NCI-H524 (cell line): ENCODE results near the gene PPP1R8.

Source experiments
- DNase-seq, 2 experiments: peaks; one replicate each; lab custom pipeline; 2025; lab: John Stamatoyannopoulos, UW

The PPP1R8 gene

GRCh38 chr1:27872059-27872801 is 41.6 kb downstream of the PPP1R8 start, which contains the start of gene THEMIS2:
Gene THEMIS2 (plus strand): TSS chr1:27872544. CDS start chr1:27872572, 28 bp downstream.
- peak in 1 of 2 experiments; percentile 19 for DNase-seq

DNA sequence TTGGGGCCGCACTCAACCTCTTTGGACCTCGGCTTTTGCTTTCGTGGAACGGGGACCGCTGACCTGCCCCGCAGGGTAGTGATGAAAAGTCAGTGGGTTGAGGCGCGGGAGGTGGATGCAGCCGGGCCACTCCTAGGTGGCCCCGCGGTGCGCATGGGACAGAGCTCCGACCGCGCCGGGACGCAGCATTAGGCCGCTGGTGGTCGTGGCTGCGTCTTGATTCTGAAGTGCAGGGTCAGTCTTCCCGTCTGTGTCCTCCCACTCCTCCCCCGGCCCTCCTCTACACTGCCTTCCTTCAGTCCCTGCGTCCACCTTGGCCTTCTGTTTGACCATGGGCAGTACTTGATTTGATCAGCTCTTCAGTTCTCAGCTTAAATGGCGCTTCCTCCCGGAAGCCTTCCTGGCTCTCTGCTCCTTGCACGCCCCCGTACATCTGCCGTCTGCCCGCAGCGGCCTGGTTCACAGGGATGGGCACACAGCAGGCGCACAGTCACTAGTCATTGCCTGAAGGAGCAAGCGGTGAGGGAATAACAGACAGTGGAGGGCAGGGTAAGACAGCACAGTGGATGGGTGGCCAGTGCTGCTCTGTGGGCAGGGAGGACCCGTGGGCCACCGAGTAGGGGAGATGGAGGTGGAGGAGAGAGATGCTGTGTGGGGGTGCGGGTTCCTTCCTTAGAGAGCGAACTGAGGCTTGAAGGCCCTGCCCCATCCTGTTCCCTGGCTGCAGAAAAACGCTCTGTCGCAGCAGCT is 42.4 kb downstream of the PPP1R8 start:
- DNase-seq = no peak

DNA sequence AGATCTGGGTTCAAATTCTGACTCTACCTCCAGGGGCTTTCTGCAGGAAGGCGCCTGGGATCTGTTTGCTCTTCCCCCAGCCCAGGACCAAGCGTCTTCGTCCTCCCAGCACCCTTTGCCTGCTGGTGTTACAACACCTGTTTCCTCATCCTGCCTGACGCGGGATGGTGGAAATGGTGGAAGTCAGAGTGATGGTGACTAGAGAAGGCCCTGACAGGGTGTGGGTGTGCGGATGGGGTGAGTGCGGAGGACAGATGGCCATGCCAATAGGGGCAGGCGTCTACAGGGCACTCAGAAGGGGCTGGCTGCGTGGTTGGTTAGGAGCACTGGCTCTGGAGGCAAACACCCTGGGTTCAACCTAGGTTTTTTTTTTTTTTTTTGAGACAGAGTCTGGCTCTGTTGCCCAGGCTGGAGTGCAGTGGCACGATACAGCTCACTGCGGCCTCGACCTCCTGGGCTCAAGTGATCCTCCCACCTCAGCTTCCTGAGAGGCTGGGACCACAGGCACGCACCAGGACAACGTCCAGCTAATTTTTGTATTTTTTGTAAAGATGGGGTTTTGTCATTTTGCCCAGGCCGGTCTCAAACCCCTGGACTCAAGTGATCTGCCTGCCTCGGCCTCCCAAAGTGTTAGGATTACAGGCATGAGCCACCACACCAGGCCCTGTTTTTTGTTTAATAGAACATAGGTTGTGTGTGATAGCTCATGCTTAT is 43.2 kb downstream of the PPP1R8 start:
- no peak for DNase-seq

DNA sequence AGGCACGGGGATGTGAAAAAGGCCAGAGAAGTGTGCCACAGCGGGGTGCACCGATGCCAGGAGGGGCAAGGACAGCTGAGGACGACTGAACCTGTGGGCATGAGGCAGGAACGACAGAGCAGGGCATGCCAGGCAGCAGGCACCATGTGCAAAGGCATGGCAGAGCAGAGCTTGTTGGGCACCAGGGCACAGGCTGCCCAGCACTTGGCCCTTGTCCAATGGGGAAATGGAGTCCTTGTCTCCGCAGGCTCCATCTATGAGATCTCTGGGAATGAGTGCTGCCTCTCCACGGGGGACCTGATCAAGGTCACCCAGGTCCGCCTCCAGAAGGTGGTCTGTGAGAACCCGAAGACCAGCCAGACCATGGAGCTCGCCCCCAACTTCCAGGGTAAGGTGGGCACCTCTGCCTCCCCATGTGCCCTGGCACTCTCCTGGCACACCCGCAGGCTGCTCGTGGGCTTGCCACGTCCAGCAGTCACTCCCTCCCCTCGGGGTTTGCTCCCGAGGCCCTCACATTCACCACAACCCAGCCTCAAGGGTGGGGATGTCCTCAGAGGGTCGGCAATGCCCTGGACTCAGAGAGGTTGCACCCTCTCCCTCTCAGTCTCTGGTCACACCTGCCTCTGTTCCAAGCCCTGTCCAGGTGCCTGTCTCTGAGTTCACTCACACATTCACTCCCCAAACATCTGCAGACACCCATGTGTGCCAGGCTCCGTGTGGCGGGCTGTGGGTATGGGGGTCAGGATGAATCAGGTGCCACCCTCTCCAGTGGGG is 45.9 kb downstream of the PPP1R8 start:
- DNase-seq = no peak

DNA sequence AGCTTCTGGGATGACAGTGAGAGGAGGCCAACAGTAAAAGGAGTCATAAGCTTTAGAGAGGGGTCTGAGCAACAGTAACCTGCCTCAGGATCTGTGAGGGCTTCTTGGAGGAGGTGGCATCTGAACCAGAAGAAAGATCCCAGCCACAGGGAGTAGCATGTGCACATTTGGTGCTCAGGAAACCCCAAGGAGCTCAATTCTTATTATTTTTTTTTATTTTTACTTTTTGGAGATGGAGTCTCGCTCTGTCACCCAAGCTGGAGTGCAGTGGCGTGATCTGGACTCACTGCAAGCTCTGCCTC is 46.5 kb downstream of the PPP1R8 start:
- no peak for DNase-seq

DNA sequence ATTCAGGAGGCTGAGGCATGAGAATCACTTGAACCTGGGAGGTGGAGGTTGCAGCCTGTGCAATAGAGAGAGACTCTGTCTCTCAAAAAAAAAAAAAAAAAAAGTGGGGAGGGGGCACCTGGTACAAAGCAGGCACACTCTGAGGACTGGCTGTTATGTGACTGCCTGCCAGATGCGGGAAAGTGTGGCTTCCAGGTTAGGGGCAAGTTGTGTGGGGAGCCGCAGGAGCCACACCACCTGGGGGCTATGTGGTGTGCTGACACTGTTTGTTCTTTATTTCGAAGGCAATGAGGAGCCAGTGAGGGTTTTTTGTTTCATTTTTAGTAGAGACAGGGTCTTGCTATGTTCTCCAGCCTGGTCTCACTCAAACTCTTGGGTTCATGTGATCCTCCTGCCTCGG is 47.5 kb downstream of the PPP1R8 start:
- no peak for DNase-seq

DNA sequence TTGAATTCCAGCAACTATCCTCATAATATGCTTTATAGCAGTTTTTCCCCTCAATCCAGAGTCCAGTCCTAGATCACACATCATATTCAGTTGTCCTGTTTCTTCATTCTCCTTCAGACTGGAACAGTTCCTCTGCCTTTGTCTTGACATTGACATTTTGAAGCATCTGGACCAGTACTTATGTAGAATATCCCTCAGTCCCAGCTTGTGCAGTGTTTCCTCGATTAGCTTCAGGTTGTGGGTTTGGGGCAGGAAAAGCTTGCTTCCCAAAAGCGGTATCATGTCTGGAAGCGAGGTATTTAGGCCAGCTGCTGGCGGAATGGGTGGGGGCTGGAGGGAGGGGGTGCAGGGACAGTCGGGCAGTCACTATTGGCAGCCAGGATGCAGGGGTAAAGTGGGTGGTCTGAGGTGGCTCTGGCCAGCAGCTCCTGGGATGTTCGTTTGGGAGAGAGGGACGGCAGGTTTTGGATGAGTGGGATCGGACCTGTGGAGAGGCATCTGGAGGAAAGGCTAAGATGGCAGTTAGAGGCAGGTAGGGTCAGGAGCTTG is 48.3 kb downstream of the PPP1R8 start:
- DNase-seq = no peak

DNA sequence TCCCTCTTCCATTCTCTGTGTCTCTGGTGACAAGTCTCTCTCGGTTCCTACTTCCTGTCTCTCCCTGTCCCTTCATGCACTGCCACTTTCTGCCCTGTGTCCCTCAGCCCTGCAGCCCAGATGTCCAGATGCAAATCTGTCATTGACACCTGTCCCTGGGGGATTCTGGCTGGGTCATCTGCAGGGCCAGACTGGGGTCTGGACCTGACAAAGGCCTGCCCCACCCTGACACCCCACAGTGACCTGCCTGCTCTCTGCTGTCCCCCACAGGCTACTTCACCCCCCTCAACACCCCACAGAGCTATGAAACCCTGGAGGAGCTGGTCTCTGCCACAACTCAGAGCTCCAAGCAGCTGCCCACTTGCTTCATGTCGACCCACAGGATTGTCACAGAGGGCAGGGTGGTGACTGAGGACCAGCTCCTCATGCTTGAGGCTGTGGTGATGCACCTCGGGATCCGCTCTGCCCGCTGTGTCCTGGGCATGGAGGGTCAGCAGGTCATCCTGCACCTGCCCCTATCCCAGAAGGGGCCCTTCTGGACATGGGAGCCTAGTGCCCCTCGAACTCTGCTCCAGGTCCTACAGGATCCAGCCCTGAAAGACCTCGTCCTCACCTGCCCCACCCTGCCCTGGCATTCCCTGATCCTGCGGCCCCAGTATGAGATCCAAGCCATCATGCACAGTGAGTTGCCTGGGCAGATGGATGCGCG is 48.9 kb downstream of the PPP1R8 start:
- DNase-seq = no peak

DNA sequence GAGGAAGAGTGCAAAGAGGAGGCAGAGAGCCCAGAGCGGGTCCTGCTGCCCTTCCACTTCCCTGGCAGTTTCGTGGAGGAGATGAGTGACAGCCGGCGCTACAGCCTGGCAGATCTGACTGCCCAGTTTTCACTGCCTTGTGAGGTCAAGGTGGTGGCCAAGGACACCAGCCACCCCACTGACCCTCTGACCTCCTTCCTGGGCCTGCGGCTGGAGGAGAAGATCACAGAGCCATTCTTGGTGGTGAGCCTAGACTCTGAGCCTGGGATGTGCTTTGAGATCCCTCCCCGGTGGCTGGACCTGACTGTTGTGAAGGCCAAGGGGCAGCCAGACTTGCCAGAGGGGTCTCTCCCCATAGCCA is 51.9 kb downstream of the PPP1R8 start:
- no peak for DNase-seq

GRCh38 chr1:27883536-27883935 is 53.0 kb downstream of the PPP1R8 start:
- DNase-seq = no peak

DNA sequence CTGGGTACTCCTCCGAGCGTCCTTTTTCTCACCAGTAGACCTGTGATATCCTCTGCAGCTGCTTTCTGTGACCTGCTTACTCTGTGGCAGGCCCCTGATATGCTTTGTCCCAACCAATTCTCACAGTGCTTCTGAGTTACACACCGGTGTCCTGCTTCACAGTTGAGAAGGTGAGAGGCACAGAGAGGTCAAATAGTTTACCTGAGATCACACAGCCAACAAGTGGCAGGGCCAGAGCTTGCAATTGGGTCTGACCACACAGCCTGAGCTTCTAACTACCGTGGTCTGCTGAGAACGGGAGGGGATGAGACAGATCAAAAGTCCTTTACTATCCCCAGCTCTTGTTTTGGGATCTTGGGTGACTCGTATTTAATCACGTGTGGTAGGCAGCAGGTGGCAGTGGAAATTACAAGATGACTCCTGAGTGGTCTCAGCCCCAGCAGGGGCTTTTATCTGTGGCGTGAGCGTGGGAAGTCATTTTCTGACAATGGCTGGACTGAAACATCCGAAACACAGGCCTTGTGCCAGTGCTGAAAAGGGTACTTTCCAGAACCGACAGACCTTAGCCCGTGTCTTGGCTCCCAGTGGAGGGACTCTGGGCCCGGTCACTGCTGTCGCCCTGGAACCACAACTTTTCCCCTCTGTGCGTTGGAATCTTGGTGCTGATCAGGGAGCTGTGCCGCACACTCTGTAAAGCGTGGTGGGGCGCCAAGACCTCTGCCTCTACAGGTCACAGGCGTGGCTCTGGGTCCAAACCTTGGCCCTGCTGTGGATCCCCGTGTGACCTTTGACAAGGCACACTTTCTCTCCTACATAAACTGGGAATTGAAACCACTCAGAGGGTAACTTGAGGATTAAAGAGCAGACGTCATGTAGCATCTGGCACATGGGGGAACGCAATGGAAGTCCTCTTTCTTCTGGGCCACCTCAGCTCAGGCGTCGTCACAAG is 53.7 kb downstream of the PPP1R8 start:
- DNase-seq = peak in 1 of 2 experiments; percentile 56

DNA sequence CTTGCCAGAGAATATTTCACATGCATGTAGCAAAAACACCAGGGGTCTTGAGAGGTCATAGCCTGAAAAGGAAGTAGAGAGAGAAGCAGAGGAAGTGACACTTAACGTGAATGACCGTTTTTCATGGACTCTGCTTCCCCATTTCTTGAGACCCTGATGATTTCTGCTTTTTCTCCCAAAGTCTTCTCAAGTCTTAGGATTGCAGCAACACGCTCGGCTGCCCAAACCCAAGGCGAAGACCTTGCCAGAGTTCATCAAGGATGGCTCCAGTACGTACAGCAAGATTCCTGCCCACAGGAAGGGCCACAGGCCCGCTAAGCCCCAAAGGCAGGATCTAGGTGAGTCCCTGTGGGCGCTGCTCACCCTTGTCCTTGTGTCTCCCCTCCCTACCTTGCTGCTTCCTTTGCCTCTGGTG is 54.5 kb downstream of the PPP1R8 start:
- DNase-seq = no peak

- DNase-seq = peak in 1 of 2 experiments; percentile 8
Measured at GRCh38 chr1:27885621-27886352, 55.2 kb downstream of the PPP1R8 start.

DNA sequence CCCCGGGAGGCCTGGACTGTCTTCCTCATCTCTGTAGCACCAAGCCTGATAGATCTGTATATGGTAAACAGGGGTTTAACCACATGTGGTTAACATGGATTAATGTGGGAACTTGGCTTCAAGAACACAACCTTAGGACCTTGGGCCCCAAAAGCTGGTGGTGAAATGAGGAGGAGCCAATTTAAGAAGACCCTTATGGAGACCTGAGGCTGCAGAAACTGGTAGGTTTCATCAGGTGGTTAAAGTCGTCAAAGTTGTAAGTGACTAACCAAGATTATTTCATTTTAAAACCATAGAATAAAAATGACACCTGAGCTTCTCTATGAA is 55.7 kb downstream of the PPP1R8 start:
- DNase-seq = no peak

- no peak for DNase-seq
Measured at GRCh38 chr1:27886744-27887143, 56.2 kb downstream of the PPP1R8 start.

DNA sequence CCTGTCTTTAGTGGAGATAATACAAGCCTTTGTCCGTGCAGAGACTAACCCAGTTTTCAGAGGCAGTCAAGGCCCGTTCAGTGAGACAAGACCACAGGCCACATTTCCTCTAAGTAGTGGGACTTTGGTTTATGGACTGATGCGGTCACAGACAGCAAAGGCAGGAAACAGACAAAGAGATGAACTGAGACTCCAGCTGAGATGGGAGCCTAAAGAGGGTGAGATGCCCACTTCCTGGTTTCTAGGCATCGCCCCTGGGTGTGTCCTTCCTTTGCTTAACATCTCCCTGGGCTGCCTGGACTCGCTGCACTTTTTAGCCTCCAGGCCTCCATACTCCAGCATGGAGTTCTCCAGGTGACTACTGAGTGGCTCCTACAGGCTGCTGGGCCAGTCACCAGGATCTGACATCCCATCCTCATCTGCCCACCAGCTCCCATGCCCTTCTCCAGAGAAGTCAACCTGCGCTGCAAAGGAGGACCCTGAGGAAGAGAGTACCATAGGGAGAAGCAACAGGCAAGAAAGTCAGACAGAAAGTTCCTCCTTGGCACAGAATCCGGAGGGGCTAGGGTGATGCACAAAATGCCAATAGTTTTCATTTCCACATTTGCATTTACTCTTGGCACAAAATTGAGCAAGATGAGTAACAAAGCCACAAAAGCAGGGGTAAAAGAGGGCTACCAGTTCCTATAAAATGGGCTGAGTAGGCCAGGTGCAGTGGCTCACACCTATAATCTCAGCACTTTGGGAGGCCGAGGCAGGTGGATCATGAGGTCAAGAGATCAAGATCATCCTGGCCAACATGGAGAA is 56.8 kb downstream of the PPP1R8 start:
- no peak for DNase-seq

DNA sequence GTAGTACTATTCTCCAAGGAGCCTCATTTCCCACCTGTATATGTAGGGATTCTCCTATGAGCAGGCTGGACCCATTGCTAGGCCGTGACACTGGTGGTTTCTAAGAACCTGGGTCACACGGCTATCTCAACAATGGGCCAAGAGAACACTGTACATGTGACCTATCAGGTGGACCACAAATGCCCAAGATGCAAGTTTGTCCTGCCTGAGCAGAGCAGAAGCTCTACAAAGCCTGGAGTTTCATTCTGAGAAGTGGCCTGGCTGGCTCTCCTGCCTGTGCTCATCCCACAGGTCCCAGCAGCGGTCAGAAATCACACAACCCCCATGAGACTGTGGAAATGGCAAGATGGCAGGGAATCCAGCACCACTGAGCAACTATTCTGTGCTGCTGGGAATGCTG is 58.9 kb downstream of the PPP1R8 start:
- no peak for DNase-seq

DNA sequence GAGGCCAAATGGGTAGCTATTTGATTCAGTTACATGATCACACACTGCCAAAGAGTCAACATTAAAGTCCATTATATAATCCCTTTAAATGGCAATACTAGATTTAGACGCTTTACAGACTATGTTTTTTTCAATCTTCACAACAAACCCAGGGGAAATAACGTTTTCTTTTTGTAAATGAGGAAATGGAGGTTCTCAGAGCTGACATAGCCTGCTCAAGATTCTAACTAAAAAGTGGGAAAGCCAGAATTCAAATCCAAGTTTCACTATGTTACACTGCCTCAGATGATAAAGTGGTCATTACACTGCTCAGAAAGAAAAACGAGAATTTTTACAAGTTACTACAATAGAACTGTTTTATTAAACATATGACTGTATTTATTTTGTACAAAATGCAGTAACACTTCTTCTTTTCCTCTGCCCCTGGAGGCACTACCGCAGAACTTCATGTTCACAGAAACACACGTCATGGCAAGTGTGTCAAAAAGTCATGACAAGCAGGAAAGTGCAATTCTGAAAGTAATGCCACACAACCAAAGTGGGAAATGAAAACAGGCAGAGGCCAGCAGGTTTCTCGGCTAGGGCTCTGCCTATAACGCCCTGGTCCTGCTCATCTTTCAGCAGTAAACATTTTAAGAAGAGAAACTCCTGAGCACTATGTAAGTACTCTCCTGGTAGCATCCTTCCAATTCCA is 60.8 kb downstream of the PPP1R8 start:
- no peak for DNase-seq
